Upper lobe of left lung (tissue), 4 donors: ENCODE results near the gene IPPK.

Experiments used
- EP300 ChIP-seq, 4 donors: sonication (generic); formaldehyde crosslinking; IDR thresholded peaks; one replicate each; pipeline ENCODE4 v1.5.1; 2017; ENCODE audit warnings: antibody characterized with exemption in 4 of 4, control low read depth in 2 of 4
- POLR2A ChIP-seq, 4 donors: fragments of 450-650 bp; IDR thresholded peaks; one replicate each; pipeline ENCODE4 v1.5.1; 2016 to 2017; ENCODE audit warnings: antibody characterized with exemption in 4 of 4, mild to moderate bottlenecking in 2 of 4
- POLR2AphosphoS5 ChIP-seq, 2 donors: sonication (generic); formaldehyde crosslinking; IDR thresholded peaks; one replicate each; pipeline ENCODE4 v1.5.1; 2017; ENCODE audit warnings: antibody characterized with exemption in 2 of 2
- TF ChIP-seq, protein P1 (sequence below), 6 experiments: fragments of 450-650 bp in 4 of 6; fragments of 200-600 bp in 2 of 6; sonication (generic) in 2 of 6; IDR thresholded peaks; one replicate each; pipeline ENCODE4 v1.5.1; 2016 to 2019; ENCODE audit warnings: antibody characterized with exemption in 6 of 6

DNA sequence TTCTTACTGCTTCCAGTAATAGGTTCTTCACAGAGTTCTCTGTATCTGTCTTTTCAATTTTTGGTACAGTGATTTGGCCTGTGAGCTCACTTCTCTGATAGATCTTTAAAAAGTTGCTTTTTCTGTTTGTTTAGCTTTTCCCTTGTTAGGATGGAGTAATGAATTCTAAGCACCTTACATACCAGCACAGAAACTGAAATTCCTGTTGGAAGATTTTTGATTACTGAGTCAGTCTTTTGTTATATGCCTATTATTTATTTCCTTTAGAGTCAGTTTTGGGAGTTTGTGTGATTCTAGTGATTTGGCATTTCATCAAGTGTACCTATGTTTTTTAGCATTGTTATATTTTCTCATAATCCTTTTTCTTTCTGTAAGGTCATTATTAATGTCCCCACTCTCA is 37.6 kb upstream of the IPPK start:
- no peak for TF ChIP-seq POLR2A (IDR thresholded peaks at IDR 0.05)
- TF ChIP-seq, protein P1, sequence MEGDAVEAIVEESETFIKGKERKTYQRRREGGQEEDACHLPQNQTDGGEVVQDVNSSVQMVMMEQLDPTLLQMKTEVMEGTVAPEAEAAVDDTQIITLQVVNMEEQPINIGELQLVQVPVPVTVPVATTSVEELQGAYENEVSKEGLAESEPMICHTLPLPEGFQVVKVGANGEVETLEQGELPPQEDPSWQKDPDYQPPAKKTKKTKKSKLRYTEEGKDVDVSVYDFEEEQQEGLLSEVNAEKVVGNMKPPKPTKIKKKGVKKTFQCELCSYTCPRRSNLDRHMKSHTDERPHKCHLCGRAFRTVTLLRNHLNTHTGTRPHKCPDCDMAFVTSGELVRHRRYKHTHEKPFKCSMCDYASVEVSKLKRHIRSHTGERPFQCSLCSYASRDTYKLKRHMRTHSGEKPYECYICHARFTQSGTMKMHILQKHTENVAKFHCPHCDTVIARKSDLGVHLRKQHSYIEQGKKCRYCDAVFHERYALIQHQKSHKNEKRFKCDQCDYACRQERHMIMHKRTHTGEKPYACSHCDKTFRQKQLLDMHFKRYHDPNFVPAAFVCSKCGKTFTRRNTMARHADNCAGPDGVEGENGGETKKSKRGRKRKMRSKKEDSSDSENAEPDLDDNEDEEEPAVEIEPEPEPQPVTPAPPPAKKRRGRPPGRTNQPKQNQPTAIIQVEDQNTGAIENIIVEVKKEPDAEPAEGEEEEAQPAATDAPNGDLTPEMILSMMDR (IDR thresholded peaks at IDR 0.05) = no peak
- no peak for TF ChIP-seq POLR2AphosphoS5 (IDR thresholded peaks at IDR 0.05)
- TF ChIP-seq EP300 (IDR thresholded peaks at IDR 0.05) = no peak
